PFSK-1 (cell line): ENCODE measurements around the gene CBX8.

Experiments used
- POLR2AphosphoS5 ChIP-seq: IDR thresholded peaks from 2 replicates; pipeline ENCODE4 v1.6.1; 2012; ENCODE audit warnings: low read depth, mild to moderate bottlenecking, control low read depth, low read length, moderate library complexity
- TF ChIP-seq, protein P1 (sequence below), 2 experiments: IDR thresholded peaks; 2 replicates each; pipeline versions ENCODE4 v1.6.1 to v1.8.0; 2011 to 2012; ENCODE audit warnings: low read depth in 2 of 2, low read length in 2 of 2, control low read depth in 1 of 2, inconsistent platforms in 1 of 2, mild to moderate bottlenecking in 1 of 2, moderate library complexity in 1 of 2; ENCODE audit not compliant: insufficient read depth in 1 of 2

- TF ChIP-seq POLR2AphosphoS5 = no peak
- TF ChIP-seq, protein P1, sequence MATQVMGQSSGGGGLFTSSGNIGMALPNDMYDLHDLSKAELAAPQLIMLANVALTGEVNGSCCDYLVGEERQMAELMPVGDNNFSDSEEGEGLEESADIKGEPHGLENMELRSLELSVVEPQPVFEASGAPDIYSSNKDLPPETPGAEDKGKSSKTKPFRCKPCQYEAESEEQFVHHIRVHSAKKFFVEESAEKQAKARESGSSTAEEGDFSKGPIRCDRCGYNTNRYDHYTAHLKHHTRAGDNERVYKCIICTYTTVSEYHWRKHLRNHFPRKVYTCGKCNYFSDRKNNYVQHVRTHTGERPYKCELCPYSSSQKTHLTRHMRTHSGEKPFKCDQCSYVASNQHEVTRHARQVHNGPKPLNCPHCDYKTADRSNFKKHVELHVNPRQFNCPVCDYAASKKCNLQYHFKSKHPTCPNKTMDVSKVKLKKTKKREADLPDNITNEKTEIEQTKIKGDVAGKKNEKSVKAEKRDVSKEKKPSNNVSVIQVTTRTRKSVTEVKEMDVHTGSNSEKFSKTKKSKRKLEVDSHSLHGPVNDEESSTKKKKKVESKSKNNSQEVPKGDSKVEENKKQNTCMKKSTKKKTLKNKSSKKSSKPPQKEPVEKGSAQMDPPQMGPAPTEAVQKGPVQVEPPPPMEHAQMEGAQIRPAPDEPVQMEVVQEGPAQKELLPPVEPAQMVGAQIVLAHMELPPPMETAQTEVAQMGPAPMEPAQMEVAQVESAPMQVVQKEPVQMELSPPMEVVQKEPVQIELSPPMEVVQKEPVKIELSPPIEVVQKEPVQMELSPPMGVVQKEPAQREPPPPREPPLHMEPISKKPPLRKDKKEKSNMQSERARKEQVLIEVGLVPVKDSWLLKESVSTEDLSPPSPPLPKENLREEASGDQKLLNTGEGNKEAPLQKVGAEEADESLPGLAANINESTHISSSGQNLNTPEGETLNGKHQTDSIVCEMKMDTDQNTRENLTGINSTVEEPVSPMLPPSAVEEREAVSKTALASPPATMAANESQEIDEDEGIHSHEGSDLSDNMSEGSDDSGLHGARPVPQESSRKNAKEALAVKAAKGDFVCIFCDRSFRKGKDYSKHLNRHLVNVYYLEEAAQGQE (IDR thresholded peaks at IDR 0.05; ENCODE audit: insufficient read depth in 1 of 2, low read depth in 2 of 2, low read length in 2 of 2) = no peak
These were observed 4.5 kb upstream of the CBX8 start for GRCh38 chr17:79801156-79802038.
